HCT116 (cell line): ENCODE data around the gene TEX22.

ENCODE experiments used
- CEBPB ChIP-seq: IDR thresholded peaks from 2 replicates; pipeline ENCODE4 v1.6.1; 2012; ENCODE audit warnings: low read depth
- TF ChIP-seq, protein P1 (sequence below): IDR thresholded peaks from 2 replicates; pipeline ENCODE4 v1.6.1; 2012
- TF ChIP-seq, protein P2 (sequence below), 3 experiments: fragments of 200-600 bp in 1 of 3; sonication (generic) in 1 of 3; IDR thresholded peaks in 2 of 3; conservative IDR thresholded peaks in 1 of 3; 2 replicates each; pipeline ENCODE4 v1.5.1; 2012 to 2017; ENCODE audit warnings: low read depth in 2 of 3, low read length in 2 of 3, antibody characterized with exemption in 1 of 3, borderline replicate concordance in 1 of 3, control low read depth in 1 of 3, mild to moderate bottlenecking in 1 of 3, mixed read lengths in 1 of 3, mixed run types in 1 of 3, moderate library complexity in 1 of 3; ENCODE audit not compliant: insufficient read depth in 1 of 3
- TF ChIP-seq, protein P3 (sequence below): IDR thresholded peaks from 2 replicates; pipeline ENCODE4 v1.6.1; 2011; ENCODE audit warnings: mild to moderate bottlenecking, low read length, moderate library complexity; ENCODE audit not compliant: insufficient replicate concordance; ENCODE audit errors: extremely low read depth

DNA sequence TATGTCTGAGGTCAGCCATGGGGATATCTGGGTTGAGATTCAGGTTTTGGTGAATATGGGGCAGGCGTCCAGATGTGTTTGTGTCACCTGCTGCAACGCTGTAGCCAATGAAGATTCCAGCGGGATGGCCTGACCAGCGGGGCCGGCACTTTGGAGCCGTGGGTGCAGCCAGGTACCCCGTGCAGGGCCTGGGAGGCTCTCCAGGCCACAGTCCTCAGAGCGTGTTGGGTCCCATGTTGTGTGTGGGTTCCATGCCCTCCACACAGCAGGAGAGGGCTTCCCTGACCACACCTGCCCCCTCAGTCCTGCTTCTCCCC lies 2.8 kb upstream of the TEX22 start:
- TF ChIP-seq, protein P1, sequence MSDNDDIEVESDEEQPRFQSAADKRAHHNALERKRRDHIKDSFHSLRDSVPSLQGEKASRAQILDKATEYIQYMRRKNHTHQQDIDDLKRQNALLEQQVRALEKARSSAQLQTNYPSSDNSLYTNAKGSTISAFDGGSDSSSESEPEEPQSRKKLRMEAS = no peak
- no peak for TF ChIP-seq CEBPB
- TF ChIP-seq, protein P2, sequence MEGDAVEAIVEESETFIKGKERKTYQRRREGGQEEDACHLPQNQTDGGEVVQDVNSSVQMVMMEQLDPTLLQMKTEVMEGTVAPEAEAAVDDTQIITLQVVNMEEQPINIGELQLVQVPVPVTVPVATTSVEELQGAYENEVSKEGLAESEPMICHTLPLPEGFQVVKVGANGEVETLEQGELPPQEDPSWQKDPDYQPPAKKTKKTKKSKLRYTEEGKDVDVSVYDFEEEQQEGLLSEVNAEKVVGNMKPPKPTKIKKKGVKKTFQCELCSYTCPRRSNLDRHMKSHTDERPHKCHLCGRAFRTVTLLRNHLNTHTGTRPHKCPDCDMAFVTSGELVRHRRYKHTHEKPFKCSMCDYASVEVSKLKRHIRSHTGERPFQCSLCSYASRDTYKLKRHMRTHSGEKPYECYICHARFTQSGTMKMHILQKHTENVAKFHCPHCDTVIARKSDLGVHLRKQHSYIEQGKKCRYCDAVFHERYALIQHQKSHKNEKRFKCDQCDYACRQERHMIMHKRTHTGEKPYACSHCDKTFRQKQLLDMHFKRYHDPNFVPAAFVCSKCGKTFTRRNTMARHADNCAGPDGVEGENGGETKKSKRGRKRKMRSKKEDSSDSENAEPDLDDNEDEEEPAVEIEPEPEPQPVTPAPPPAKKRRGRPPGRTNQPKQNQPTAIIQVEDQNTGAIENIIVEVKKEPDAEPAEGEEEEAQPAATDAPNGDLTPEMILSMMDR (IDR thresholded peaks at IDR 0.05 in 2 of 3, conservative IDR thresholded peaks at IDR 0.05 in 1 of 3; ENCODE audit: borderline replicate concordance in 1 of 3, insufficient read depth in 1 of 3, low read depth in 2 of 3, low read length in 2 of 3) = no peak
- TF ChIP-seq, protein P3, sequence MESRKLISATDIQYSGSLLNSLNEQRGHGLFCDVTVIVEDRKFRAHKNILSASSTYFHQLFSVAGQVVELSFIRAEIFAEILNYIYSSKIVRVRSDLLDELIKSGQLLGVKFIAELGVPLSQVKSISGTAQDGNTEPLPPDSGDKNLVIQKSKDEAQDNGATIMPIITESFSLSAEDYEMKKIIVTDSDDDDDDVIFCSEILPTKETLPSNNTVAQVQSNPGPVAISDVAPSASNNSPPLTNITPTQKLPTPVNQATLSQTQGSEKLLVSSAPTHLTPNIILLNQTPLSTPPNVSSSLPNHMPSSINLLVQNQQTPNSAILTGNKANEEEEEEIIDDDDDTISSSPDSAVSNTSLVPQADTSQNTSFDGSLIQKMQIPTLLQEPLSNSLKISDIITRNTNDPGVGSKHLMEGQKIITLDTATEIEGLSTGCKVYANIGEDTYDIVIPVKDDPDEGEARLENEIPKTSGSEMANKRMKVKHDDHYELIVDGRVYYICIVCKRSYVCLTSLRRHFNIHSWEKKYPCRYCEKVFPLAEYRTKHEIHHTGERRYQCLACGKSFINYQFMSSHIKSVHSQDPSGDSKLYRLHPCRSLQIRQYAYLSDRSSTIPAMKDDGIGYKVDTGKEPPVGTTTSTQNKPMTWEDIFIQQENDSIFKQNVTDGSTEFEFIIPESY = no peak
